Left lung (tissue), 10 donors: ENCODE measurements around the gene PSRC1. TPM values are rescaled to one million over a fixed set of nuclear protein-coding genes. Genes with fewer than 3 reads are reported as not detected.

Experiments used
- ATAC-seq: fragments of 200-7000 bp; cut with Tn5 transposase; one replicate; pipeline ENCODE4 v1.9.1; 2020; ENCODE audit warnings: moderate library complexity
- DNase-seq, 4 donors: peaks; one replicate each; pipeline ENCODE4 v3.0.0-alpha.2; 2013 to 2020
- H3K27ac ChIP-seq, 2 donors: fragments of 200-600 bp; sonication (generic) in 1 of 2; one replicate each; pipeline versions ENCODE4 v1.5.0 to v1.8.0; 2020 to 2021
- H3K27me3 ChIP-seq, 2 donors: fragments of 200-600 bp; sonication (generic) in 1 of 2; one replicate each; pipeline versions ENCODE4 v1.5.0 to v1.8.0; 2020 to 2021
- H3K36me3 ChIP-seq, 2 donors: fragments of 200-600 bp; sonication (generic) in 1 of 2; one replicate each; pipeline versions ENCODE4 v1.5.0 to v1.8.0; 2020 to 2021
- H3K4me1 ChIP-seq, 2 donors: fragments of 200-600 bp; one replicate each; pipeline ENCODE4 v1.8.0; 2021
- H3K4me3 ChIP-seq, 2 donors: fragments of 200-600 bp; sonication (generic) in 1 of 2; one replicate each; pipeline versions ENCODE4 v1.5.0 to v1.8.0; 2020 to 2021; ENCODE audit warnings: mild to moderate bottlenecking in 1 of 2
- H3K9me3 ChIP-seq, 2 donors: fragments of 200-600 bp; sonication (generic) in 1 of 2; one replicate each; pipeline versions ENCODE4 v1.5.0 to v1.8.0; 2020 to 2021
- CTCF ChIP-seq, 2 donors: fragments of 200-600 bp; sonication (generic) in 1 of 2; IDR thresholded peaks; one replicate each; pipeline versions ENCODE4 v1.5.0 to v1.8.0; 2021; ENCODE audit warnings: antibody characterized with exemption in 2 of 2
- intact Hi-C, 2 donors: fragments of 100-400 bp; cut with DNase I; formaldehyde crosslinking; loops; one replicate each; pipeline versions ENCODE4 v1.11.2 to v1.14.2; 2022
- polyA plus RNA-seq, 6 donors: library from polyadenylated mRNA; unstranded; fragments of 120-200 nt; gene quantifications; one replicate each; pipeline ENCODE4 v1.2.1, GENCODE V29; 2013; ENCODE audit not compliant: insufficient read length in 6 of 6
- total RNA-seq, 2 donors: library from RNA; stranded (reverse); fragmentation: NEBNext Ultra II Directional; extraction: Animal tissue kit (Norgen Biotek cat#: 25700); gene quantifications; one replicate each; pipeline ENCODE4 v1.2.1, GENCODE V29; 2021
- donor health status: DM: no; HTN: yes; CAD: no.
- donor health status: DM: no; HTN: no; CAD: no.

The PSRC1 gene
- total and polyA plus RNA-seq, 8 donors, result 4.2 to 53.0 (median 37.7) TPM

- no peak overlapping the region for H3K27ac ChIP-seq
- peak overlapping the region; percentile 21 to 33 for H3K4me3 ChIP-seq
- H3K9me3 ChIP-seq, result no peaks in the 10 kb centered on the region
- TF ChIP-seq CTCF (IDR thresholded peaks at IDR 0.05), result no peak
- intact Hi-C loops, result no loop called here
- H3K27me3 ChIP-seq, result no peaks in the 10 kb centered on the region
- H3K36me3 ChIP-seq, result no peaks in the 10 kb centered on the region
- peaks cover 10 to 13% of the 10 kb centered on the region in 2 donors for H3K4me1 ChIP-seq
- peak; percentile 25 for ATAC-seq
- DNase-seq, result peak in 1 of 4 donors; percentile 80
These were observed 10.0 kb downstream of the PSRC1 start for GRCh38 chr1:109272831-109273547.

GRCh38 chr1:109272021-109272799 lies 10.7 kb downstream of the PSRC1 start:
- intact Hi-C loops, result no loop called here

GRCh38 chr1:109271458-109271857 lies 11.5 kb downstream of the PSRC1 start:
- H3K27me3 ChIP-seq, result no peaks in the 10 kb centered on the region
- H3K27ac ChIP-seq, result no peak overlapping the region
- no peak for ATAC-seq
- H3K36me3 ChIP-seq, result no peaks in the 10 kb centered on the region
- TF ChIP-seq CTCF (IDR thresholded peaks at IDR 0.05), result no peak
- intact Hi-C loops, result no loop called here
- H3K9me3 ChIP-seq, result no peaks in the 10 kb centered on the region
- no peak for DNase-seq
- H3K4me1 ChIP-seq, result no peaks in the 10 kb centered on the region
- H3K4me3 ChIP-seq, result no peak overlapping the region

More at GRCh38 chr1:109272021-109272799, 10.7 kb downstream of the PSRC1 start:
- H3K4me1 ChIP-seq, result peaks cover 3 to 6% of the 10 kb centered on the region in 2 donors
- TF ChIP-seq CTCF (IDR thresholded peaks at IDR 0.05), result no peak
- no peak overlapping the region for H3K4me3 ChIP-seq
- DNase-seq, result peak in 1 of 4 donors; percentile 63
- H3K9me3 ChIP-seq, result no peaks in the 10 kb centered on the region
- ATAC-seq, result no peak
- no peaks in the 10 kb centered on the region for H3K36me3 ChIP-seq
- no peak overlapping the region for H3K27ac ChIP-seq
- no peaks in the 10 kb centered on the region for H3K27me3 ChIP-seq

DNA sequence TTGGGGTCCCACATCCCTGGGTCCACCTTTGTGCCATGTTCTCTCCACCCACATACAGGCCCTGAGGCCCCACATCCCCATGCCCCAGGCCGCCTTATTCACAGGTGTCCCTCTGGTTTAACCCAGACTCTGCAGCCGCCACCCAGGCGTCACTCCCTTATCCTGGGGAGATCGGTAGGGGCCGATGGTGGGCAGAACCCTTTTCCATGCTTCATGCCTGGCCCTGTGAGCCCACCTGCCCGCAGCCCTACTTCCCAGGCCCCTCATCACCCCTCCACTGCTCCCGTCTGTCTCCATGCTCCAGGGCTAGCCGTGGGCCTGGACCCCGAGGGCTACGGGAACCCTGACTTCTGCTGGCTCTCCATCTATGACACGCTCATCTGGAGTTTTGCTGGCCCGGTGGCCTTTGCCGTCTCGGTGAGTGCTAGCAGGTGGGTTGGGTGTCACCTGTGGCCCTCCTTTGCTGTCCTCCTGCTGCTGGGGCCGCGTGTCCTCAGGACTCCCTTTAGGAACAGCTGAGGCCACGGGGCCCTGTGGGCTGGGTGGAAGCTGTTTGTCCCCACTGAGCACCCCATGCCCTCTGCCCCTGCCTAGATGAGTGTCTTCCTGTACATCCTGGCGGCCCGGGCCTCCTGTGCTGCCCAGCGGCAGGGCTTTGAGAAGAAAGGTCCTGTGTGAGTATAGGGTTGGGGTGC lies 12.2 kb downstream of the PSRC1 start:
- DNase-seq, result peak in 1 of 4 donors; percentile 55
- intact Hi-C loops, result no loop called here
- Histone ChIP-seq H3K27ac (no peak overlapping the region), H3K36me3 (no peaks in the 10 kb centered on the region), H3K27me3 (no peaks in the 10 kb centered on the region), H3K9me3 (no peaks in the 10 kb centered on the region), H3K4me3 (no peak overlapping the region), H3K4me1 (no peaks in the 10 kb centered on the region)
- no peak for ATAC-seq
- no peak for TF ChIP-seq CTCF (IDR thresholded peaks at IDR 0.05)
